GM19193 (cell line): ENCODE data around the gene ERGIC2.

Experiments
- POLR2A ChIP-seq: IDR thresholded peaks from 4 replicates; pipeline ENCODE4 v1.6.1; 2011; ENCODE audit not compliant: insufficient read depth, insufficient read length; ENCODE audit errors: extremely low read depth

Gene ERGIC2

GRCh38 chr12:29380536-29381523 is at the start of gene ERGIC2:
Gene ERGIC2, minus strand, starts transcription at chr12:29381172. Its CDS starts 9,539 bp downstream, at chr12:29371633.
- TF ChIP-seq POLR2A, result peak; percentile 87

- TF ChIP-seq POLR2A, result no peak
Measured at GRCh38 chr12:29430716-29431044, 49.7 kb upstream of the ERGIC2 start.

- no peak for TF ChIP-seq POLR2A
Measured at GRCh38 chr12:29429999-29430715, 49.2 kb upstream of the ERGIC2 start.

- no peak for TF ChIP-seq POLR2A
Measured at GRCh38 chr12:29428633-29429032, 47.7 kb upstream of the ERGIC2 start.

GRCh38 chr12:29427964-29428363 is 47.0 kb upstream of the ERGIC2 start:
- TF ChIP-seq POLR2A, result no peak

GRCh38 chr12:29426498-29426897 is 45.5 kb upstream of the ERGIC2 start:
- TF ChIP-seq POLR2A, result no peak

- TF ChIP-seq POLR2A, result no peak
Measured at GRCh38 chr12:29425722-29426121, 44.8 kb upstream of the ERGIC2 start.

GRCh38 chr12:29416748-29417147 is 35.8 kb upstream of the ERGIC2 start:
- TF ChIP-seq POLR2A, result no peak

- TF ChIP-seq POLR2A, result no peak
Measured at GRCh38 chr12:29415111-29415510, 34.1 kb upstream of the ERGIC2 start.

- TF ChIP-seq POLR2A, result no peak
Measured at GRCh38 chr12:29414368-29414767, 33.4 kb upstream of the ERGIC2 start.

- no peak for TF ChIP-seq POLR2A
Measured at GRCh38 chr12:29405561-29405960, 24.6 kb upstream of the ERGIC2 start.

GRCh38 chr12:29403991-29404390 is 23.0 kb upstream of the ERGIC2 start:
- TF ChIP-seq POLR2A, result no peak

GRCh38 chr12:29402437-29402836 is 21.5 kb upstream of the ERGIC2 start:
- no peak for TF ChIP-seq POLR2A

- TF ChIP-seq POLR2A, result no peak
Measured at GRCh38 chr12:29398495-29398894, 17.5 kb upstream of the ERGIC2 start.

GRCh38 chr12:29396774-29397173 is 15.8 kb upstream of the ERGIC2 start:
- no peak for TF ChIP-seq POLR2A

GRCh38 chr12:29395356-29395755 is 14.4 kb upstream of the ERGIC2 start:
- no peak for TF ChIP-seq POLR2A

GRCh38 chr12:29389295-29389919 is 8.4 kb upstream of the ERGIC2 start:
- no peak for TF ChIP-seq POLR2A
